Chondrocyte (in vitro differentiated cells): Measurements from ENCODE around the gene IDS. TPM values are rescaled to one million over a fixed set of nuclear protein-coding genes. Genes with fewer than 3 reads are reported as not detected.
"Not testable (repeated sequence)": the region's sequence is repeated elsewhere in the genome, so short reads cannot be mapped to it uniquely, and the experiment has no call there.

ENCODE experiments used
- DNase-seq: peaks from one replicate; pipeline ENCODE4 v3.0.0; 2021; ENCODE audit warnings: mixed read lengths, low spot score
- H3K27ac Mint-ChIP-seq: one replicate; pipeline ENCODE4 v1.8.0; 2021; ENCODE audit warnings: mild to moderate bottlenecking, moderate library complexity, mixed read lengths; ENCODE audit not compliant: unreplicated experiment
- H3K27me3 Mint-ChIP-seq: 2 replicates; pipeline ENCODE4 v1.8.0; 2021; ENCODE audit warnings: low read depth, mixed read lengths
- H3K36me3 Mint-ChIP-seq: 2 replicates; pipeline ENCODE4 v1.8.0; 2021; ENCODE audit warnings: low read depth, mixed read lengths
- H3K4me1 Mint-ChIP-seq: 2 replicates; pipeline ENCODE4 v1.8.0; 2021; ENCODE audit warnings: low read depth, mild to moderate bottlenecking, mixed read lengths
- H3K4me3 Mint-ChIP-seq: one replicate; pipeline ENCODE4 v1.8.0; 2021; ENCODE audit warnings: mild to moderate bottlenecking, moderate library complexity, mixed read lengths; ENCODE audit not compliant: unreplicated experiment
- H3K9me3 Mint-ChIP-seq: 2 replicates; pipeline ENCODE4 v1.8.0; 2021; ENCODE audit warnings: low read depth, mixed read lengths
- total RNA-seq: library from RNA; stranded (reverse); gene quantifications from 3 replicates; pipeline ENCODE4 v1.2.1, GENCODE V29; 2021
- TF ChIP-seq, protein P1 (sequence below): fragments of 200-600 bp; sonication (generic); IDR thresholded peaks from 2 replicates; pipeline ENCODE4 v1.5.0; 2021; ENCODE audit warnings: antibody characterized with exemption, mild to moderate bottlenecking, moderate library complexity

The IDS gene
- total RNA-seq, 1 donor from 2014 or later: 94.1 TPM

DNA sequence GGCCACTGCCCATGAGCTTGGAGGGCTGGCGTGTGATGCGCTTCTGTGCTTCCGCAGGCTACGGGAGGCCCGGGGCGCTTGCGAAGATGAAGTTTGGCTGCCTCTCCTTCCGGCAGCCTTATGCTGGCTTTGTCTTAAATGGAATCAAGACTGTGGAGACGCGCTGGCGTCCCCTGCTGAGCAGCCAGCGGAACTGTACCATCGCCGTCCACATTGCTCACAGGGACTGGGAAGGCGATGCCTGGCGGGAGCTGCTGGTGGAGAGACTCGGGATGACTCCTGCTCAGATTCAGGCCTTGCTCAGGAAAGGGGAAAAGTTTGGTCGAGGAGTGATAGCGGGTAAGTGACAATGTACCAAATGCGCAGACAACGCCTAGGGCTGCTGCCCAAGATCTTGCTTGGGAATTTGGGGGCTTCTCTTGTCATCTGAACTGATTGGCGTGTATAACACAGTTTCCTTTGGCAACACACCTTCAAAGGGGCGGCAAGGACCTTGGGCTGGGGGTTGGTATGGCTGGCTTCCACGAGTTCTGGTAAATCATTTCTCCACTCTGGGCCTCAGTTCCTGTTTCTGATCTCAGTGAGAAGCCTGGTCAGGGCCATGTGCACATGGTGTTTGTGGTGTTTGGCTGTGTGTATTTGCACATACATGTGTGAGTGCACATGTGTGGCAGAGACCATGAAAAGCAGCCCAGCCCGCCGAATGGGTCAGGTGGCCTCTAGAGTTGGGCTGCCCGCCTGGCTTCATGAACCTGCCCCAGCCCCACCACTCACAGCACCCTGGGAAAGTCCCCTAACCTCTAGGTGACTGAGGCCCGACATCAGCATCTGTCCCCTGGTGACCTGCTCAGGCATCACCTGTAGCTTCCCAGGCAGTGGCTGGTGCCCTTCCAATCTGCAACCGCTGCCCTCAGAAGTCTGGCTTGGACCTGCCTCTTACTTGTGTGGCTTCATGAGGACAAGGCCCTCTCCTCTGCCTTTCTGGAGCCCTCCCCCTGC lies 40.7 kb upstream of the IDS start:
- H3K9me3 Mint-ChIP-seq, H3K36me3 Mint-ChIP-seq, H3K27me3 Mint-ChIP-seq, DNase-seq, H3K27ac Mint-ChIP-seq, H3K4me1 Mint-ChIP-seq, H3K4me3 Mint-ChIP-seq: not testable (repeated sequence)
- TF ChIP-seq, protein P1, sequence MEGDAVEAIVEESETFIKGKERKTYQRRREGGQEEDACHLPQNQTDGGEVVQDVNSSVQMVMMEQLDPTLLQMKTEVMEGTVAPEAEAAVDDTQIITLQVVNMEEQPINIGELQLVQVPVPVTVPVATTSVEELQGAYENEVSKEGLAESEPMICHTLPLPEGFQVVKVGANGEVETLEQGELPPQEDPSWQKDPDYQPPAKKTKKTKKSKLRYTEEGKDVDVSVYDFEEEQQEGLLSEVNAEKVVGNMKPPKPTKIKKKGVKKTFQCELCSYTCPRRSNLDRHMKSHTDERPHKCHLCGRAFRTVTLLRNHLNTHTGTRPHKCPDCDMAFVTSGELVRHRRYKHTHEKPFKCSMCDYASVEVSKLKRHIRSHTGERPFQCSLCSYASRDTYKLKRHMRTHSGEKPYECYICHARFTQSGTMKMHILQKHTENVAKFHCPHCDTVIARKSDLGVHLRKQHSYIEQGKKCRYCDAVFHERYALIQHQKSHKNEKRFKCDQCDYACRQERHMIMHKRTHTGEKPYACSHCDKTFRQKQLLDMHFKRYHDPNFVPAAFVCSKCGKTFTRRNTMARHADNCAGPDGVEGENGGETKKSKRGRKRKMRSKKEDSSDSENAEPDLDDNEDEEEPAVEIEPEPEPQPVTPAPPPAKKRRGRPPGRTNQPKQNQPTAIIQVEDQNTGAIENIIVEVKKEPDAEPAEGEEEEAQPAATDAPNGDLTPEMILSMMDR: peak; percentile 31

DNA sequence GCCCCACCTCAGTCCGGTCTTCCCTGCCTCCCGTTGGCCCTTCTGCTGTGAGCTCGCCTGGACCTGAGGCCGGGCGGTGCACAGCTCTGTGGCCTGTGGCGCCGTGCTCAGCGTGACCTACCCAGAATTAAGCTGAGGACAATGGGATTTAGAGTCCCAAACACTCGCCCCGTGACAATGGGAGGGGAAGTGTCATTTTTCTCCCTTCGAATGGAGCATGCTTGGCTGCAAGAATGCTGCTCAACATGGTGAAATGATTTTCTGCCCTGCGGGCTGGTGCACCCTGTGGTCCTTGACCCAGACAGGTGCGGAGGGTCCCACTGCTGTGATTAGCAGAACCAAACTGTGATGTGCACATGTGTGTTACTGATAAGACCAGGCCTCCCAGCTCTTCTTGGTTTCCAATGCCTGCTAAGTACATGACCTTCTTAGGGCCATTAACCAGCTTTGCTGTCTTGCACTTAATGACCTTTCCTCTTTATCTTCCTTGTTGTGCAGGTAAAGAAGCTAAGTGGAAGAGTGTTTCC lies 36.5 kb upstream of the IDS start:
- peaks cover 4% of the 10 kb centered on the region for H3K4me1 Mint-ChIP-seq
- no peaks in the 10 kb centered on the region for H3K27me3 Mint-ChIP-seq
- peak overlapping the region; percentile 79 for H3K4me3 Mint-ChIP-seq
- H3K27ac Mint-ChIP-seq: peak overlapping the region; percentile 99
- TF ChIP-seq, protein P1: no peak
- H3K9me3 Mint-ChIP-seq: no peaks in the 10 kb centered on the region
- H3K36me3 Mint-ChIP-seq: peaks cover 2% of the 10 kb centered on the region
- DNase-seq: peak; percentile 77

DNA sequence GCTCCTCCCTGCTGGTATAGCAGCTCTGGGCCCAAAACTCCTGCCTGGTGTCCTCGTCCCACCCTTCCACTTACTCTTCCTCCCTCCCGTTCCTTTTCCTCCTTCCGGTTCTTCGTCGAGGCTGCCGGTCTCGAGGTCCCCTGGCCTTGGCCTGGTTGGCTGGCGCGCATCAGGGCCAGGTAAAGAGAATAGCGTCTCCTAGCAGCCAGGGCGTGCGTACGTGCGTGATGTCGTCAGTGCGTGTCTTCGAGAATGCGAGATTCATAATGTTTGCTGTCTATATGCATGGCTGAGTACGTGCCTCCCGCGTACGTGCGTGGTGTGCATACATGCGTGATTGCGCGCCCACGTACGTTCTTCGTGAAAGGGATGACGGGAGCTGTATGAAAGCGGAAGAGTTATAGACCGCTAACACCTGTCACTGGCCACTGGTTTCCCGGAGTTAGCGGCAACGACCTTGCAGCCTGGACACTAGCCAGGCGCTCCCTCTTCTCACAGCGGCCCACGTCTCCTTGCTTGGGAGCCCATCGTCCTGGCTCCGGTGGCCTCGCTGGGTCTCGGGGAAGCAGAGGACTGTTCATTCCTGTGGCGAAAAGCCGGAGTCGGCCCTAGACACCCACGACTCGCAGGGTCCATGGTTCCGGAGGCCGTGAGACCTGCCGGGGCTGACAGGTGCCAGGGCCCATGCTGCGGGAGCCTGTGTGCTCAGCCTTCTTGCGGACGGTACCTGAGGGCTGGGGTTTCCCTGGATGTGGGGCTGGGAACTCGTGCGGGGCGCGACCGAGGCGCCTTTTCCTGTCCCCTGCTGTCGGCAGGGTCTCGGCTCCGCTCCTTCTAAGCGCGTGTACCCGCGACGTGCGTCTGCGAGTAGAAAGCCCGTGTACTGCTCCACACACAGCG lies 35.8 kb upstream of the IDS start, which contains the start of gene EOLA1:
EOLA1 (plus strand) TSS at position 392 of the 900 bp plus-strand sequence. CDS start 4,619 bp downstream, outside the sequence.
- peak within 1 kb of the TSS; percentile 87 for H3K4me3 Mint-ChIP-seq
- H3K36me3 Mint-ChIP-seq: peaks cover 2% of the 10 kb centered on the region
- no peaks in the 10 kb centered on the region for H3K27me3 Mint-ChIP-seq
- TF ChIP-seq, protein P1: no peak
- H3K4me1 Mint-ChIP-seq: peaks cover 4% of the 10 kb centered on the region
- H3K9me3 Mint-ChIP-seq: no peaks in the 10 kb centered on the region
- peak; percentile 95 for DNase-seq
- H3K27ac Mint-ChIP-seq: peak within 1 kb of the TSS; percentile 99

DNA sequence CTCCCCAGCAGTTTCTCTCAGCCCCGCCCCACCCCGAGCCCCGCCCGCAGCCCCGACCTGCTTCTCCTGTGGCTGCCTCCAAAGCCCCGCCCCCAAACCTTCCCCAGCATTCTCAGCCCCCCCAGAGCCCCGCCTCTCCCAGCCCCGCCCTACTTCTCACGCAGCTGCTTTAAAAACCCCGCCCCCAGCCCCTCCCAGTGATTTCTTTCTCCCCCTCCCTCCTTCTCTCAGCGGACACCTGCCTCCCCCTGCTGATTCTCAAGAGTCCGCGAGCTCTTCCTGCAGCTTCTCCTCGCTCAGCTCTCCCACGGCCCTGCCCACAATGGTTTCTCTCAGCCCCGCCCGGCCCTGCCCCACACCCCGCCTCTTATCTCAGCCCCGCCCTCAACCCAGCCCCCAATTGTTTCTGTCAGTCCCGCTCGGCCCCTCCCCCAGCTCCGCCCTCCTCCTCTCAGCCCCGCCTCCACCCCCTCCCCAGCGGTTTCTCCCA lies 35.1 kb upstream of the IDS start:
- H3K27me3 Mint-ChIP-seq: no peaks in the 10 kb centered on the region
- peak; percentile 94 for DNase-seq
- peak overlapping the region; percentile 99 for H3K27ac Mint-ChIP-seq
- no peaks in the 10 kb centered on the region for H3K9me3 Mint-ChIP-seq
- peaks cover 2% of the 10 kb centered on the region for H3K36me3 Mint-ChIP-seq
- H3K4me1 Mint-ChIP-seq: peaks cover 4% of the 10 kb centered on the region
- TF ChIP-seq, protein P1: no peak
- peak overlapping the region; percentile 79 for H3K4me3 Mint-ChIP-seq
